Peyer's patch (tissue), 4 donors: ENCODE measurements around the gene OOSP4B. TPM values are rescaled to one million over a fixed set of nuclear protein-coding genes. Genes with fewer than 3 reads are reported as not detected.
"Not testable (repeated sequence)": the region's sequence is repeated elsewhere in the genome, so short reads cannot be mapped to it uniquely, and the experiment has no call there.

Experiments used
- DNase-seq, 3 donors: peaks; one replicate each; pipeline ENCODE4 v3.0.0-alpha.2; 2017 to 2019
- H3K27ac ChIP-seq, 4 donors: fragments of 200-600 bp; sonication (generic); one replicate each; pipeline ENCODE4 v1.5.1; 2016 to 2019
- H3K27me3 ChIP-seq, 2 donors: fragments of 200-600 bp; sonication (generic); one replicate each; pipeline ENCODE4 v1.5.1; 2019
- H3K36me3 ChIP-seq, 3 donors: fragments of 200-600 bp; sonication (generic); one replicate each; pipeline ENCODE4 v1.5.1; 2016 to 2019
- H3K4me1 ChIP-seq, 4 donors: fragments of 200-600 bp; sonication (generic); one replicate each; pipeline ENCODE4 v1.5.1; 2016 to 2019
- H3K4me3 ChIP-seq, 4 donors: fragments of 200-600 bp; sonication (generic); 1 replicate in 3 of 4; 2 replicates in 1 of 4; pipeline ENCODE4 v1.5.1; 2016 to 2019; ENCODE audit warnings: mild to moderate bottlenecking in 1 of 4
- H3K9me3 ChIP-seq, 4 donors: fragments of 200-600 bp; sonication (generic); one replicate each; pipeline ENCODE4 v1.5.1; 2016 to 2019; ENCODE audit warnings: mild to moderate bottlenecking in 1 of 4
- CTCF ChIP-seq, 6 experiments: fragments of 450-650 bp in 4 of 6; fragments of 200-600 bp in 2 of 6; sonication (generic) in 1 of 6; IDR thresholded peaks; one replicate each; pipeline ENCODE4 v1.5.1; 2017 to 2019; ENCODE audit warnings: antibody characterized with exemption in 6 of 6, mild to moderate bottlenecking in 3 of 6, moderate library complexity in 1 of 6
- POLR2A ChIP-seq, 2 donors: fragments of 450-650 bp; IDR thresholded peaks; one replicate each; pipeline ENCODE4 v1.5.1; 2017; ENCODE audit warnings: antibody characterized with exemption in 2 of 2, mild to moderate bottlenecking in 2 of 2, moderate library complexity in 2 of 2
- total RNA-seq, 4 donors: library from RNA; depleted of rRNA; stranded (reverse); fragments of >200 nt; gene quantifications; one replicate each; pipeline ENCODE4 v1.1.0, GENCODE V29; 2016

The OOSP4B gene
- total RNA-seq, 4 donors from 2014 or later: not detected

- no peak for DNase-seq
- no peak for TF ChIP-seq POLR2A (IDR thresholded peaks at IDR 0.05)
- TF ChIP-seq CTCF (IDR thresholded peaks at IDR 0.05): no peak
- H3K4me1 ChIP-seq: no peaks in the 10 kb centered on the region
Measured at GRCh38 chr11:60069450-60069849, 52.5 kb downstream of the OOSP4B start.

GRCh38 chr11:60071644-60072043, 54.7 kb downstream of the OOSP4B start:
- not testable (repeated sequence) for H3K4me1 ChIP-seq, H3K9me3 ChIP-seq, H3K27me3 ChIP-seq, DNase-seq, H3K4me3 ChIP-seq, H3K27ac ChIP-seq, H3K36me3 ChIP-seq

More at GRCh38 chr11:60069450-60069849, 52.5 kb downstream of the OOSP4B start:
- Histone ChIP-seq H3K4me3 (no peak overlapping the region), H3K27me3 (no peaks in the 10 kb centered on the region), H3K27ac (no peak overlapping the region), H3K9me3 (no peaks in the 10 kb centered on the region), H3K36me3 (no peaks in the 10 kb centered on the region)

- no peak for TF ChIP-seq CTCF (IDR thresholded peaks at IDR 0.05)
- no peak for TF ChIP-seq POLR2A (IDR thresholded peaks at IDR 0.05)
- H3K4me1 ChIP-seq: no peaks in the 10 kb centered on the region
Measured at GRCh38 chr11:60077216-60077817, 60.3 kb downstream of the OOSP4B start.

GRCh38 chr11:60077981-60078380, 61.0 kb downstream of the OOSP4B start:
- no peak for TF ChIP-seq CTCF (IDR thresholded peaks at IDR 0.05)
- TF ChIP-seq POLR2A (IDR thresholded peaks at IDR 0.05): no peak
- Histone ChIP-seq H3K27ac (no peak overlapping the region), H3K27me3 (no peaks in the 10 kb centered on the region), H3K4me1 (no peaks in the 10 kb centered on the region), H3K9me3 (no peaks in the 10 kb centered on the region), H3K4me3 (no peak overlapping the region), H3K36me3 (no peaks in the 10 kb centered on the region)
- no peak for DNase-seq

More at GRCh38 chr11:60077216-60077817, 60.3 kb downstream of the OOSP4B start:
- Histone ChIP-seq H3K4me3 (no peak overlapping the region), H3K27ac (no peak overlapping the region), H3K36me3 (no peaks in the 10 kb centered on the region), H3K27me3 (no peaks in the 10 kb centered on the region), H3K9me3 (no peaks in the 10 kb centered on the region)
- no peak for DNase-seq

- no peak overlapping the region for H3K4me3 ChIP-seq
- H3K4me1 ChIP-seq: no peaks in the 10 kb centered on the region
- no peak overlapping the region for H3K27ac ChIP-seq
- DNase-seq: no peak
- TF ChIP-seq POLR2A (IDR thresholded peaks at IDR 0.05): no peak
- TF ChIP-seq CTCF (IDR thresholded peaks at IDR 0.05): no peak
- H3K9me3 ChIP-seq: no peaks in the 10 kb centered on the region
- H3K27me3 ChIP-seq: no peaks in the 10 kb centered on the region
- no peaks in the 10 kb centered on the region for H3K36me3 ChIP-seq
Measured at GRCh38 chr11:60078745-60079144, 61.8 kb downstream of the OOSP4B start.

GRCh38 chr11:60080535-60080934, 63.6 kb downstream of the OOSP4B start:
- H3K4me3 ChIP-seq: no peak overlapping the region
- no peaks in the 10 kb centered on the region for H3K27me3 ChIP-seq
- DNase-seq: no peak
- H3K36me3 ChIP-seq: no peaks in the 10 kb centered on the region
- no peaks in the 10 kb centered on the region for H3K4me1 ChIP-seq
- TF ChIP-seq POLR2A (IDR thresholded peaks at IDR 0.05) (no peak), CTCF (IDR thresholded peaks at IDR 0.05) (no peak)
- no peaks in the 10 kb centered on the region for H3K9me3 ChIP-seq
- no peak overlapping the region for H3K27ac ChIP-seq

Other genes with a start within 250 kb of the OOSP4B start
- gene MRPL16, start 206.4 kb upstream of the OOSP4B start, total RNA-seq: 10 to 100 TPM; 25.9 to 80.9 (median 46.0) TPM
- not detected for gene CBLIF, start 171.7 kb upstream of the OOSP4B start, total RNA-seq
- gene TCN1, start 150.7 kb upstream of the OOSP4B start, total RNA-seq: not detected
- not detected for gene OOSP3, start 138.4 kb upstream of the OOSP4B start, total RNA-seq
- gene OOSP1, start 78.7 kb upstream of the OOSP4B start, total RNA-seq: not detected
- gene OOSP4A, start 53.1 kb upstream of the OOSP4B start, total RNA-seq: not detected
- gene OOSP2, start 23.2 kb downstream of the OOSP4B start, total RNA-seq: not detected
- not detected for gene MS4A3, start 39.5 kb downstream of the OOSP4B start, total RNA-seq
- gene MS4A2, start 71.5 kb downstream of the OOSP4B start, total RNA-seq: 1 to 10 TPM in 2 of 4 donors, under 1 TPM in 1, not detected in 1; 0.80 to 3.3 (median 1.0) TPM
- gene MS4A6A, start 165.9 kb downstream of the OOSP4B start, total RNA-seq: 10 to 100 TPM in 3 of 4 donors, 1 to 10 TPM in 1; 7.4 to 66.0 (median 33.5) TPM
- gene MS4A4E, start 226.0 kb downstream of the OOSP4B start, total RNA-seq: 10 to 100 TPM in 2 of 4 donors, 1 to 10 TPM in 2; 2.6 to 13.1 (median 9.3) TPM